OCI-LY1 (cell line): ENCODE results near the gene XRCC4.

ENCODE experiments used
- H2AFZ ChIP-seq: fragments of 200-600 bp; sonication (generic), shearing (Covaris generic); 2 replicates; pipeline ENCODE4 v1.6.0; 2014; ENCODE audit warnings: antibody characterized with exemption, mild to moderate bottlenecking, low read length
- H3F3A ChIP-seq: fragments of 200-600 bp; sonication (generic), shearing (Covaris generic); 2 replicates; pipeline ENCODE4 v1.6.0; 2014; ENCODE audit warnings: mild to moderate bottlenecking, antibody characterized with exemption, low read length, moderate library complexity; ENCODE audit not compliant: insufficient read depth
- H3K27ac ChIP-seq: fragments of 200-600 bp; sonication (generic); 2 replicates; pipeline ENCODE4 v1.5.1; 2014; ENCODE audit warnings: low read length, mixed run types, mild to moderate bottlenecking, low read depth; ENCODE audit not compliant: poor library complexity, severe bottlenecking
- H3K27me3 ChIP-seq: fragments of 200-600 bp; sonication (generic); 2 replicates; pipeline ENCODE4 v1.6.0; 2014; ENCODE audit warnings: antibody characterized with exemption, mild to moderate bottlenecking, low read length, moderate library complexity; ENCODE audit not compliant: insufficient read depth
- H3K36me3 ChIP-seq: fragments of 200-600 bp; sonication (generic); 2 replicates; pipeline ENCODE4 v1.6.1; 2014; ENCODE audit warnings: mild to moderate bottlenecking, antibody characterized with exemption, low read length, moderate library complexity, mixed read lengths; ENCODE audit not compliant: insufficient read depth
- H3K4me1 ChIP-seq: fragments of 200-600 bp; sonication (generic); 2 replicates; pipeline ENCODE4 v1.5.1; 2014; ENCODE audit warnings: mild to moderate bottlenecking, low read length, moderate library complexity; ENCODE audit not compliant: insufficient read depth, severe bottlenecking
- H3K4me2 ChIP-seq: fragments of 200-600 bp; sonication (generic), shearing (Covaris generic); 2 replicates; pipeline ENCODE4 v1.6.1; 2014; ENCODE audit warnings: low read length
- H3K4me3 ChIP-seq: fragments of 200-600 bp; sonication (generic); 2 replicates; pipeline ENCODE4 v1.5.1; 2014; ENCODE audit warnings: low read length, low read depth, mild to moderate bottlenecking, mixed read lengths; ENCODE audit not compliant: poor library complexity, severe bottlenecking
- H3K79me2 ChIP-seq: fragments of 200-600 bp; shearing (Covaris generic); 2 replicates; pipeline ENCODE4 v1.6.1; 2016; ENCODE audit warnings: mixed run types, low read length, mixed read lengths; ENCODE audit not compliant: insufficient read depth
- H3K9ac ChIP-seq: fragments of 200-600 bp; sonication (generic), shearing (Covaris generic); 2 replicates; pipeline ENCODE4 v1.6.1; 2014; ENCODE audit warnings: mild to moderate bottlenecking, low read length, mixed read lengths
- H3K9me2 ChIP-seq: fragments of 200-600 bp; sonication (generic), shearing (Covaris generic); 2 replicates; pipeline ENCODE4 v1.6.1; 2014; ENCODE audit warnings: low read depth, mild to moderate bottlenecking, low read length, mixed read lengths
- H3K9me3 ChIP-seq: fragments of 200-600 bp; shearing (Covaris generic); 2 replicates; pipeline ENCODE4 v1.6.1; 2014; ENCODE audit warnings: low read length, mixed read lengths
- H4K20me1 ChIP-seq: fragments of 200-600 bp; sonication (generic), shearing (Covaris generic); 2 replicates; pipeline ENCODE4 v1.6.0; 2016; ENCODE audit warnings: mild to moderate bottlenecking, low read length; ENCODE audit not compliant: insufficient read depth
- EZH2 ChIP-seq: fragments of 200-600 bp; sonication (generic), shearing (Covaris generic); IDR thresholded peaks from 2 replicates; pipeline ENCODE4 v1.8.0; 2017; ENCODE audit warnings: borderline replicate concordance, mixed run types, mild to moderate bottlenecking, antibody characterized with exemption, low read length, moderate library complexity, mixed read lengths
- TF ChIP-seq, protein P1 (sequence below): fragments of 200-600 bp; sonication (generic), shearing (Covaris generic); IDR thresholded peaks from 2 replicates; pipeline ENCODE4 v1.5.1; 2017; ENCODE audit warnings: mild to moderate bottlenecking, antibody characterized with exemption, low read length, moderate library complexity, mixed read lengths

XRCC4 gene

DNA sequence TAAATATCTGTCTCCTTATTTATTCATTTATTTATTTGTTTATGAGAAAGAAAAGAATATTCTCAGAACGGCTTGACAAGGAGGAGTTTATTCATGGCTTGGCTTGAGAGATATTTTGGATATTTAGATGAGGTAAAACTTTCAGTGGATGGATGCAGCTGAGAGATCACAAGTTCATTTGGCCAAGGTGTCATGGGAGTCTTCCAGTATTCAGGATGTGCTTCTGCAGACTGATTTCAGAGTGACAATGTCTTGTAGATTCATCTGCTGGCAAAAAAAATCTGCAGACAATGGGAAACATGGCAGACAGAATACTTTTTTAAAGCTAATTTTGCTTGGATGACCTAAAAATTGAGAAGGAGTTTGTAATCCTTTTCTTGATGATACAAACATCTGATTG is 38.5 kb downstream of the XRCC4 start:
- no peaks in the 10 kb centered on the region for H3K79me2 ChIP-seq
- no peak overlapping the region for H3K9ac ChIP-seq

DNA sequence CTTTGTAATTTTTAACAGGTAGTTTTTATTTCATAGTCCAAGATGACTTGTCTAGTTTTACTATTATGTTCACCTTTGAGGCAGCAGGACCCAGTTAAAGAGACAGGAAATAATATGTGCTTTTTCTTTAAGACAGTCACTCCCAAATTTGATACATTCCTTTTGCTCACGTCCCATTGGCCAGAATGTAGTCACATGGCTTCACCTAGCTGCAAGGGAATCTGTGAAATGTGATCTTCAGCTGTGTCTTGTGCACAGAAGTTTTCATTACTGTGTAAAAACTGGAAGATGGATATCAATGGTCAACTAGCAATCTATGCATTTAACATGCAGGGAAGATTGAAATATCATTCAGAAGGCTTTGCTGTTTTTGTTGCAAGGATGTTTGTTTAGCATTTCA is 41.1 kb downstream of the XRCC4 start:
- TF ChIP-seq, protein P1, sequence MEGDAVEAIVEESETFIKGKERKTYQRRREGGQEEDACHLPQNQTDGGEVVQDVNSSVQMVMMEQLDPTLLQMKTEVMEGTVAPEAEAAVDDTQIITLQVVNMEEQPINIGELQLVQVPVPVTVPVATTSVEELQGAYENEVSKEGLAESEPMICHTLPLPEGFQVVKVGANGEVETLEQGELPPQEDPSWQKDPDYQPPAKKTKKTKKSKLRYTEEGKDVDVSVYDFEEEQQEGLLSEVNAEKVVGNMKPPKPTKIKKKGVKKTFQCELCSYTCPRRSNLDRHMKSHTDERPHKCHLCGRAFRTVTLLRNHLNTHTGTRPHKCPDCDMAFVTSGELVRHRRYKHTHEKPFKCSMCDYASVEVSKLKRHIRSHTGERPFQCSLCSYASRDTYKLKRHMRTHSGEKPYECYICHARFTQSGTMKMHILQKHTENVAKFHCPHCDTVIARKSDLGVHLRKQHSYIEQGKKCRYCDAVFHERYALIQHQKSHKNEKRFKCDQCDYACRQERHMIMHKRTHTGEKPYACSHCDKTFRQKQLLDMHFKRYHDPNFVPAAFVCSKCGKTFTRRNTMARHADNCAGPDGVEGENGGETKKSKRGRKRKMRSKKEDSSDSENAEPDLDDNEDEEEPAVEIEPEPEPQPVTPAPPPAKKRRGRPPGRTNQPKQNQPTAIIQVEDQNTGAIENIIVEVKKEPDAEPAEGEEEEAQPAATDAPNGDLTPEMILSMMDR: no peak
- no peak for TF ChIP-seq EZH2
- peaks cover 4% of the 10 kb centered on the region; the same call in 1 of the 2 replicates for H3K9me3 ChIP-seq
- no peaks in the 10 kb centered on the region for H3K4me1 ChIP-seq
- H3K36me3 ChIP-seq: peaks cover 13% of the 10 kb centered on the region
- H3K9me2 ChIP-seq: no peaks in the 10 kb centered on the region
- H3F3A ChIP-seq: no peaks in the 10 kb centered on the region
- H4K20me1 ChIP-seq: no peaks in the 10 kb centered on the region
- H3K9ac ChIP-seq: no peak overlapping the region
- H3K79me2 ChIP-seq: no peaks in the 10 kb centered on the region
- H3K4me3 ChIP-seq: no peak overlapping the region
- H3K27ac ChIP-seq: no peak overlapping the region
- no peaks in the 10 kb centered on the region for H3K27me3 ChIP-seq
- no peak overlapping the region for H3K4me2 ChIP-seq
- no peak overlapping the region for H2AFZ ChIP-seq

More for the DNA sequence above, 38.5 kb downstream of the XRCC4 start:
- no peak overlapping the region for H3K27ac ChIP-seq
- no peaks in the 10 kb centered on the region for H4K20me1 ChIP-seq
- no peaks in the 10 kb centered on the region for H3K9me2 ChIP-seq
- TF ChIP-seq EZH2: no peak
- TF ChIP-seq, protein P1: no peak
- no peak overlapping the region for H3K4me3 ChIP-seq
- H3K27me3 ChIP-seq: no peaks in the 10 kb centered on the region
- H3K36me3 ChIP-seq: peaks cover 27% of the 10 kb centered on the region
- H3K4me2 ChIP-seq: no peak overlapping the region
- H2AFZ ChIP-seq: no peak overlapping the region
- no peaks in the 10 kb centered on the region for H3F3A ChIP-seq
- peaks cover 4% of the 10 kb centered on the region; the same call in 1 of the 2 replicates for H3K9me3 ChIP-seq
- H3K4me1 ChIP-seq: no peaks in the 10 kb centered on the region

DNA sequence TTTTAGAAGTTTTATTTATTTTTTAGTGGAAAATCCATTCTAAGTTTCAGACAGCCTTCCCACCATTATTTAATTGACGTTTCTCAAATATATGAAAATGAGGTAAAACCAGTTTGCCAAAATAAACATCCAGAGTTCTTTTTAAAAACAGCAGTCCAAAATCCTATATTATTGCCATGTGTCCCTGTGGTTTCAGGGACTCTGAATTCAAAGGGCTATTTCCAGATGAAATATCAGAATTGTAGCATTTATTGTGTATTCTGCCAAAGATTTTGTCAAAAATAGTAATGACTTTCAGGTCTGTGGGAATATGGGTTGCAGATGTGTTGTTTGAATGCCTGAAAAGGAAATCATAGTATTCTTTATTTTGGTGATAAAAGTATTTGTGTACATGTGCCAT is 41.6 kb downstream of the XRCC4 start:
- Histone ChIP-seq H3F3A (no peaks in the 10 kb centered on the region), H3K27ac (no peak overlapping the region), H3K36me3 (peaks cover 10% of the 10 kb centered on the region), H3K79me2 (no peaks in the 10 kb centered on the region), H3K4me3 (no peak overlapping the region), H2AFZ (no peak overlapping the region), H3K4me1 (no peaks in the 10 kb centered on the region), H3K9me2 (no peaks in the 10 kb centered on the region), H4K20me1 (no peaks in the 10 kb centered on the region), H3K9ac (no peak overlapping the region), H3K9me3 (peaks cover 4% of the 10 kb centered on the region; the same call in 1 of the 2 replicates), H3K4me2 (no peak overlapping the region), H3K27me3 (no peaks in the 10 kb centered on the region)
- TF ChIP-seq EZH2: no peak
- TF ChIP-seq, protein P1: no peak
